Suprapubic skin (tissue), 4 donors: ENCODE results near the gene NHSL2. TPM values are rescaled to one million over a fixed set of nuclear protein-coding genes. Genes with fewer than 3 reads are reported as not detected.

Source experiments
- DNase-seq, 2 donors: peaks; one replicate each; pipeline ENCODE4 v3.0.0-alpha.2; 2019; ENCODE audit warnings: low spot score in 2 of 2
- H3K27ac ChIP-seq: fragments of 200-600 bp; sonication (generic); one replicate; pipeline ENCODE4 v1.5.1; 2019
- H3K27me3 ChIP-seq: fragments of 200-600 bp; sonication (generic); one replicate; pipeline ENCODE4 v1.5.1; 2019
- H3K36me3 ChIP-seq: fragments of 200-600 bp; sonication (generic); one replicate; pipeline ENCODE4 v1.5.1; 2019
- H3K4me1 ChIP-seq: fragments of 200-600 bp; sonication (generic); one replicate; pipeline ENCODE4 v1.5.1; 2019
- H3K4me3 ChIP-seq: fragments of 200-600 bp; sonication (generic); one replicate; pipeline ENCODE4 v1.5.1; 2019; ENCODE audit warnings: mild to moderate bottlenecking
- H3K9me3 ChIP-seq: fragments of 200-600 bp; sonication (generic); one replicate; pipeline ENCODE4 v1.5.1; 2019
- CTCF ChIP-seq, 2 donors: fragments of 200-600 bp in 1 of 2; fragments of 450-650 bp in 1 of 2; sonication (generic) in 1 of 2; IDR thresholded peaks; one replicate each; pipeline ENCODE4 v1.5.1; 2016 to 2019; ENCODE audit warnings: antibody characterized with exemption in 2 of 2, mild to moderate bottlenecking in 1 of 2, moderate library complexity in 1 of 2
- EP300 ChIP-seq: sonication (generic); formaldehyde crosslinking; IDR thresholded peaks from one replicate; pipeline ENCODE4 v1.6.1; 2017; ENCODE audit warnings: antibody characterized with exemption
- POLR2A ChIP-seq, 2 donors: fragments of 450-650 bp; IDR thresholded peaks; one replicate each; pipeline ENCODE4 v1.6.1; 2017; ENCODE audit warnings: antibody characterized with exemption in 2 of 2, mild to moderate bottlenecking in 2 of 2, moderate library complexity in 2 of 2
- POLR2AphosphoS5 ChIP-seq, 3 donors: sonication (generic); formaldehyde crosslinking; IDR thresholded peaks; one replicate each; pipeline ENCODE4 v1.6.1; 2017; ENCODE audit warnings: antibody characterized with exemption in 3 of 3
- WGBS: methylation state at CpG from one replicate; pipeline ENCODE4 v1.1.5; 2018; 5-methylcytosine and 5-hydroxymethylcytosine counted together
- total RNA-seq, 4 donors: library from RNA; depleted of rRNA; stranded (reverse); fragments of >200 nt; gene quantifications; one replicate each; pipeline ENCODE4 v1.1.0, GENCODE V29; 2016

The NHSL2 gene
- total RNA-seq, 4 donors from 2014 or later, result 2.0 to 4.7 (median 3.0) TPM

GRCh38 chrX:72015383-72015782 lies 104.7 kb downstream of the NHSL2 start:
- Histone ChIP-seq H3K36me3 (no peaks in the 10 kb centered on the region), H3K9me3 (no peaks in the 10 kb centered on the region), H3K4me1 (peaks cover 11% of the 10 kb centered on the region), H3K27me3 (no peaks in the 10 kb centered on the region), H3K4me3 (no peak overlapping the region), H3K27ac (no peak overlapping the region)
- TF ChIP-seq POLR2AphosphoS5 (IDR thresholded peaks at IDR 0.05), result no peak
- TF ChIP-seq CTCF (IDR thresholded peaks at IDR 0.05), result no peak
- TF ChIP-seq EP300, result no peak
- no peak for TF ChIP-seq POLR2A (IDR thresholded peaks at IDR 0.05)
- no peak for DNase-seq
- 71% methylated on average over 3 of the region's 3 CpGs for WGBS

GRCh38 chrX:72016881-72017783 lies 106.5 kb downstream of the NHSL2 start:
- H3K9me3 ChIP-seq, result no peaks in the 10 kb centered on the region
- H3K27me3 ChIP-seq, result no peaks in the 10 kb centered on the region
- DNase-seq, result no peak
- no peak overlapping the region for H3K4me3 ChIP-seq
- no peak overlapping the region for H3K27ac ChIP-seq
- 80% methylated on average over 3 of the region's 4 CpGs for WGBS
- no peak for TF ChIP-seq POLR2A (IDR thresholded peaks at IDR 0.05)
- no peak for TF ChIP-seq CTCF (IDR thresholded peaks at IDR 0.05)
- no peak for TF ChIP-seq EP300
- TF ChIP-seq POLR2AphosphoS5 (IDR thresholded peaks at IDR 0.05), result no peak
- H3K4me1 ChIP-seq, result peaks cover 11% of the 10 kb centered on the region
- H3K36me3 ChIP-seq, result no peaks in the 10 kb centered on the region

- peak; percentile 85 to 86 for DNase-seq
- Histone ChIP-seq H3K4me1 (peaks cover 11% of the 10 kb centered on the region), H3K36me3 (no peaks in the 10 kb centered on the region), H3K27me3 (no peaks in the 10 kb centered on the region), H3K9me3 (no peaks in the 10 kb centered on the region), H3K27ac (no peak overlapping the region), H3K4me3 (peak overlapping the region; percentile 35)
- TF ChIP-seq POLR2AphosphoS5 (IDR thresholded peaks at IDR 0.05) (peak in 1 of 3 donors; percentile 25), EP300 (no peak), CTCF (IDR thresholded peaks at IDR 0.05) (peak; percentile 40 to 87)
- 25% methylated on average over 31 of the region's 70 CpGs for WGBS
These were observed 107.8 kb downstream of the NHSL2 start for GRCh38 chrX:72018277-72019112.

DNA sequence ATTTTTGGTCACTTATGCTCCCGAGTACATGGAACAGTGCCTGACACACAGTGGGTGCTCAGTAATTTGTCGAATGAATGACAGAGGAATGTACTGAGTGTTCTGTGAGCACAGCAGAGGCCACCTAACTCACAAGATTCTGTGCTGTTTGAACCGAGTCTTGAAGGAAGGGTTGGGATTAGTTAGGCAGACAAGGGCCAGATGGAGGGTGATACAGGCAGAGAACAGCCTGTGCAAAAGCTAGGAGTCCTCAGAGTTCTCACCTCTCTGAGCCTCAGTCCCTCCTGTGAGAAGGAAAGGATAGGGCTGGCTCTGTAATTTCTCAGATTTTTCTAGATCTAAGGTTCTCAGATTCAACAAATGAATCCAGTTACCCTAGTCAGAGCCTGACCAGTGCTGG lies 108.8 kb downstream of the NHSL2 start:
- H3K27me3 ChIP-seq, result no peaks in the 10 kb centered on the region
- no peak overlapping the region for H3K4me3 ChIP-seq
- no peak overlapping the region for H3K27ac ChIP-seq
- WGBS, result 87% methylated on average over 3 of the region's 3 CpGs
- no peak for DNase-seq
- TF ChIP-seq EP300 (no peak), POLR2A (IDR thresholded peaks at IDR 0.05) (no peak), POLR2AphosphoS5 (IDR thresholded peaks at IDR 0.05) (no peak), CTCF (IDR thresholded peaks at IDR 0.05) (no peak)
- H3K36me3 ChIP-seq, result no peaks in the 10 kb centered on the region
- H3K9me3 ChIP-seq, result no peaks in the 10 kb centered on the region
- peaks cover 11% of the 10 kb centered on the region for H3K4me1 ChIP-seq

DNA sequence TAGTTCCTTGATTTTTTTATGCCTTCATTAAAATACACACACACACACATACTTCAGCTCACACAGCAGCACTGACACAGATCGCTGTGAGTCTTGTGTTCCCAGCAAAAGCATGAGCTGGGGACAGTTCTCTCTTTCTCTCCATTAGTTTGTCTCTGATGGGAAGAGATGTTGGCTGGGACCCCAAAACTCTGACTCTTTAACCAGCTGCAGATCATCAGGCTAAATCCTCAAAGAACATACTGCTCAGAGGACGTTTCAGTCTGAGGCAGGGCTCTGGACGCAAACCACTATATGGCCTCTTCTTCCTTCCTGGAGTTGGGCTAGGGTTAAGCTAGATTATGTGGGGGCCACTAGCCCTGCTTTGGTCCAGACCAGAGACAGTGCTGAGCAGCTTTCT lies 109.6 kb downstream of the NHSL2 start:
- TF ChIP-seq EP300 (no peak), POLR2AphosphoS5 (IDR thresholded peaks at IDR 0.05) (no peak), CTCF (IDR thresholded peaks at IDR 0.05) (no peak)

More for the DNA sequence above, 109.6 kb downstream of the NHSL2 start:
- no peak for DNase-seq
- Histone ChIP-seq H3K27ac (no peak overlapping the region), H3K4me1 (peaks cover 11% of the 10 kb centered on the region), H3K4me3 (no peak overlapping the region), H3K9me3 (no peaks in the 10 kb centered on the region), H3K36me3 (no peaks in the 10 kb centered on the region), H3K27me3 (no peaks in the 10 kb centered on the region)
- 55% methylated on average over 3 of the region's 3 CpGs for WGBS
